Measurements from ENCODE around the gene ERRFI1. TPM values are rescaled to one million over a fixed set of nuclear protein-coding genes. Genes with fewer than 3 reads are reported as not detected.

The ERRFI1 gene
- total RNA-seq, 1 donor from 2014 or later: 175 TPM

GRCh38 chr1:7991504-7992440, 34.3 kb downstream of the ERRFI1 start:
- no peaks in the 10 kb centered on the region for H3K27me3 ChIP-seq (ENCODE audit: control insufficient read depth, insufficient read depth, low read length)
- TF ChIP-seq CTCF (IDR thresholded peaks at IDR 0.05; ENCODE audit: insufficient read depth, low read length, severe bottlenecking): no peak
- H3K36me3 ChIP-seq (ENCODE audit: control insufficient read depth, insufficient read depth, low read length): no peaks in the 10 kb centered on the region
- DNase-seq (ENCODE audit: low read depth) (no peak), FAIRE-seq (no peak)
- no peak overlapping the region for H3K4me3 ChIP-seq (ENCODE audit: low read depth, low read length)

DNA sequence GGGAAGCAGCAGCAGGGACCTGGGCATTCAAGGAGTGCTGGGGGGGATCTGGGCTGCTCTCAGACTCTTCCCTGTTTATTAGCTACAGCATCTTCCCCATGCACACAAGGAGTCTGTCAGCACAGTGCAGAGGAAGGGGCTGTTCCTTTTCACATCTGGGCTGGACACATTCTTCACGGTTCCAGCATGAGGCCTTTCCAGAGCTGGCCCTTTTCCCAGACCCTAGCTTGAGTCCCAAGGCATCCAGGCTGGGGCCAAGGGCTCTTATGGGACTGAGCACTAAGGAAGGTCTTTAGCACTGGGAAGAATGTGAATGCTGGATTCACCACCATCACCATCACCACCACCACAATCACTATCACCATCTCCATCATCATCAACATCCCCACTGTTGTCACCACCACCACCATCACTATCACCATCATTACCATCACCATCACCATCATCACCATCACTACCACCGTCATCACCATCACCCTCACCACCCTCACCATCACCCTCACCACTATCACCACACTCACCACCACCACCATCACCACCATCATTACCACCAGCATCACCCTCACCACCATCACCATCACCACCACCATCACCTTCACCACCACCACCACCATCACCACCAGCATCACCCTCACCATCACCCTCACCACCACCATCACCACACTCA, 36.2 kb downstream of the ERRFI1 start:
- Histone ChIP-seq H3K36me3 (ENCODE audit: control insufficient read depth, insufficient read depth, low read length) (peaks cover 7% of the 10 kb centered on the region), H3K4me3 (ENCODE audit: low read depth, low read length) (no peak overlapping the region), H3K27me3 (ENCODE audit: control insufficient read depth, insufficient read depth, low read length) (no peaks in the 10 kb centered on the region)
- FAIRE-seq: no peak
- no peak for DNase-seq (ENCODE audit: low read depth)
- TF ChIP-seq CTCF (IDR thresholded peaks at IDR 0.05; ENCODE audit: insufficient read depth, low read length, severe bottlenecking): no peak

GRCh38 chr1:7988576-7988975, 37.5 kb downstream of the ERRFI1 start:
- peak; percentile 65 for DNase-seq (ENCODE audit: low read depth)
- Histone ChIP-seq H3K4me3 (ENCODE audit: low read depth, low read length) (no peak overlapping the region), H3K27me3 (ENCODE audit: control insufficient read depth, insufficient read depth, low read length) (no peaks in the 10 kb centered on the region), H3K36me3 (ENCODE audit: control insufficient read depth, insufficient read depth, low read length) (peaks cover 9% of the 10 kb centered on the region)
- FAIRE-seq: no peak
- TF ChIP-seq CTCF (IDR thresholded peaks at IDR 0.05; ENCODE audit: insufficient read depth, low read length, severe bottlenecking): no peak

DNA sequence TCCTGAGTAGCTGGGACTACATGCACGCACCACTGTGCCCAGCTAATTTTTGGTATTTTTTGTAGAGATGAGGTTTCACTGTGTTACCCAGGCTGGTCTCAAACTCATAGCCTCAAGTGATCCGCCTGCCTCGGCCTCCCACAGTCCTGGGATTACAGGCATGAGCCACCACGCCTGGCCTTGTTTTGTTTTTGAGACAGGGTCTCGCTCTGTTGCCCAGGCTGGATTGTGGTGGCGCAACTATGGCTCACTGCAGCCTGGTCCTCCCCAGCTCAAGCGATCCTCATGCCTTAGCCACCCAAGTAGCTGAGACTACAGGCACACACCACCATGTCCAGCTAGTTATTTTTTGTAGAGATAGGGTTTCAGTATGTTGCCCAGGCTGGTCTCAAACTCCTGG, 38.6 kb downstream of the ERRFI1 start:
- TF ChIP-seq CTCF (IDR thresholded peaks at IDR 0.05; ENCODE audit: insufficient read depth, low read length, severe bottlenecking): no peak
- FAIRE-seq (no peak), DNase-seq (ENCODE audit: low read depth) (no peak)
- no peaks in the 10 kb centered on the region for H3K27me3 ChIP-seq (ENCODE audit: control insufficient read depth, insufficient read depth, low read length)
- H3K4me3 ChIP-seq (ENCODE audit: low read depth, low read length): no peak overlapping the region
- H3K36me3 ChIP-seq (ENCODE audit: control insufficient read depth, insufficient read depth, low read length): peaks cover 14% of the 10 kb centered on the region

- Histone ChIP-seq H3K4me3 (ENCODE audit: low read depth, low read length) (no peak overlapping the region), H3K27me3 (ENCODE audit: control insufficient read depth, insufficient read depth, low read length) (no peaks in the 10 kb centered on the region), H3K36me3 (ENCODE audit: control insufficient read depth, insufficient read depth, low read length) (peaks cover 14% of the 10 kb centered on the region)
- no peak for TF ChIP-seq CTCF (IDR thresholded peaks at IDR 0.05; ENCODE audit: insufficient read depth, low read length, severe bottlenecking)
- FAIRE-seq: no peak
- DNase-seq (ENCODE audit: low read depth): no peak
Measured at GRCh38 chr1:7985851-7986612, 40.1 kb downstream of the ERRFI1 start.
